PC-3 (cell line): ENCODE data around the gene PVRIG. TPM values are rescaled to one million over a fixed set of nuclear protein-coding genes. Genes with fewer than 3 reads are reported as not detected.
"Not testable (repeated sequence)": the region's sequence is repeated elsewhere in the genome, so short reads cannot be mapped to it uniquely, and the experiment has no call there.

Experiments used
- ATAC-seq: fragments of 200-7000 bp; cut with Tn5 transposase; 2 replicates; pipeline ENCODE4 v1.9.1; 2020; ENCODE audit warnings: mild to moderate bottlenecking, moderate library complexity
- BruUV-seq: library from RNA; stranded (reverse); fragments of 400-500 nt; replicated peaks from 2 replicates; lab custom pipeline; 2021; lab: Mats Ljungman, UMichigan
- CTCF ChIA-PET: fragments of 300-600 bp; sonication (Branson Sonifier 250); formaldehyde crosslinking; loops from one replicate; lab custom pipeline; 2022; ENCODE audit warnings: antibody characterized with exemption; lab: Charles Lee
- POLR2A ChIA-PET: fragments of 300-600 bp; sonication (Branson Sonifier 250); formaldehyde crosslinking; loops from one replicate; lab custom pipeline; 2022; ENCODE audit warnings: antibody characterized with exemption; ENCODE audit not compliant: unreplicated experiment; lab: Charles Lee
- DNase-seq: peaks from one replicate; pipeline ENCODE4 v3.0.0-alpha.2; 2015
- H2AFZ ChIP-seq: fragments of 300-600 bp; sonication (generic); 2 replicates; pipeline ENCODE4 v1.6.0; 2016; ENCODE audit warnings: antibody characterized with exemption, low read length
- H3F3A ChIP-seq: fragments of 300-600 bp; sonication (generic); one replicate; pipeline ENCODE4 v1.6.0; 2017; ENCODE audit warnings: antibody characterized with exemption, low read length, control low read depth, mild to moderate bottlenecking; ENCODE audit not compliant: unreplicated experiment
- H3K27ac ChIP-seq: fragments of 300-600 bp; sonication (generic); 2 replicates; pipeline ENCODE4 v1.5.1; 2016; ENCODE audit warnings: mild to moderate bottlenecking, low read length
- H3K27me3 ChIP-seq: fragments of 300-600 bp; sonication (generic); 2 replicates; pipeline ENCODE4 v1.6.1; 2016; ENCODE audit warnings: low read length, mixed read lengths
- H3K36me3 ChIP-seq: fragments of 300-600 bp; sonication (generic); 2 replicates; pipeline ENCODE4 v1.6.1; 2016; ENCODE audit warnings: low read depth, mixed run types, low read length, mixed read lengths
- H3K4me1 ChIP-seq: fragments of 300-600 bp; sonication (generic); 2 replicates; pipeline ENCODE4 v1.5.1; 2016; ENCODE audit warnings: low read length; ENCODE audit not compliant: insufficient read depth
- H3K4me2 ChIP-seq: fragments of 300-600 bp; sonication (generic); 2 replicates; pipeline ENCODE4 v1.6.0; 2016; ENCODE audit warnings: low read length
- H3K4me3 ChIP-seq: fragments of 300-600 bp; sonication (generic); 2 replicates; pipeline ENCODE4 v1.5.1; 2016; ENCODE audit warnings: mild to moderate bottlenecking, low read length, mixed read lengths
- H3K79me2 ChIP-seq: fragments of 300-600 bp; sonication (generic); 2 replicates; pipeline ENCODE4 v1.6.1; 2017; ENCODE audit warnings: low read length, mixed read lengths
- H3K9ac ChIP-seq: fragments of 300-600 bp; sonication (generic); 2 replicates; pipeline ENCODE4 v1.6.0; 2016; ENCODE audit warnings: mild to moderate bottlenecking, low read length
- H3K9me2 ChIP-seq: fragments of 300-600 bp; sonication (generic); replicated peaks from 2 replicates; pipeline ENCODE4 v1.6.1; 2016; ENCODE audit warnings: mixed run types, low read length, mixed read lengths
- H3K9me3 ChIP-seq: fragments of 300-600 bp; sonication (generic); 2 replicates; pipeline ENCODE4 v1.6.1; 2016; ENCODE audit warnings: low read length, mixed read lengths
- H4K20me1 ChIP-seq: fragments of 300-600 bp; sonication (generic); 2 replicates; pipeline ENCODE4 v1.6.1; 2016; ENCODE audit warnings: low read length, mixed read lengths
- CTCF ChIP-seq: fragments of 300-600 bp; sonication (generic); conservative IDR thresholded peaks from 2 replicates; pipeline ENCODE4 v1.5.1; 2017; ENCODE audit warnings: antibody characterized with exemption, low read depth, mild to moderate bottlenecking, low read length
- EZH2 ChIP-seq: fragments of 300-600 bp; sonication (generic); IDR thresholded peaks from one replicate; pipeline ENCODE4 v1.6.1; 2017; ENCODE audit warnings: antibody characterized with exemption, mild to moderate bottlenecking, low read length; ENCODE audit not compliant: unreplicated experiment
- EZH2phosphoT487 ChIP-seq: fragments of 300-600 bp; sonication (generic); IDR thresholded peaks from 2 replicates; pipeline ENCODE4 v1.6.1; 2018; ENCODE audit warnings: mild to moderate bottlenecking, antibody characterized with exemption, low read length, borderline replicate concordance
- intact Hi-C: fragments of 100-400 bp; cut with micrococcal nuclease; formaldehyde crosslinking; loops from 2 replicates; pipeline ENCODE4 v1.9.0; 2023
- total RNA-seq: library from RNA; depleted of rRNA; stranded (reverse); fragments of >200 nt; gene quantifications from 2 replicates; pipeline ENCODE4 v1.2.3, GENCODE V29; 2014

PVRIG gene
- total RNA-seq, 1 experiment from 2014 or later: not detected

GRCh38 chr7:100266576-100267354, 47.0 kb downstream of the PVRIG start:
- Histone ChIP-seq H3K4me2 (no peak overlapping the region), H3K27me3 (no peaks in the 10 kb centered on the region), H4K20me1 (no peaks in the 10 kb centered on the region), H2AFZ (no peak overlapping the region), H3K36me3 (no peaks in the 10 kb centered on the region), H3K9ac (no peak overlapping the region), H3K4me1 (0 out of 2 replicates have a peak, but pooled peaks cover 12% of the 10 kb centered on the region), H3F3A (no peaks in the 10 kb centered on the region), H3K9me3 (no peaks in the 10 kb centered on the region), H3K4me3 (no peak overlapping the region), H3K79me2 (no peaks in the 10 kb centered on the region), H3K9me2 (no peaks in the 10 kb centered on the region), H3K27ac (no peak overlapping the region)
- CTCF ChIA-PET: no interaction called here
- no peak for DNase-seq
- POLR2A ChIA-PET: no interaction called here
- intact Hi-C loops: no loop called here
- no peak for TF ChIP-seq EZH2phosphoT487
- TF ChIP-seq CTCF: no peak
- TF ChIP-seq EZH2: no peak
- no peak for ATAC-seq
- BruUV-seq: no TSS peak

- Histone ChIP-seq H3K4me1 (0 out of 2 replicates have a peak, but pooled peaks cover 12% of the 10 kb centered on the region), H3K79me2 (no peaks in the 10 kb centered on the region), H3K27me3 (no peaks in the 10 kb centered on the region), H3K9ac (no peak overlapping the region), H3K9me2 (no peaks in the 10 kb centered on the region), H3K4me2 (no peak overlapping the region), H4K20me1 (no peaks in the 10 kb centered on the region), H3K4me3 (no peak overlapping the region), H3F3A (no peaks in the 10 kb centered on the region), H3K36me3 (no peaks in the 10 kb centered on the region), H3K9me3 (no peaks in the 10 kb centered on the region), H3K27ac (no peak overlapping the region), H2AFZ (no peak overlapping the region)
- ChIA-PET POLR2A (no interaction called here), CTCF (no interaction called here)
- TF ChIP-seq EZH2 (no peak), EZH2phosphoT487 (no peak), CTCF (no peak)
- ATAC-seq (no peak), DNase-seq (no peak)
- BruUV-seq: no TSS peak
- intact Hi-C loops: no loop called here
These were observed 47.9 kb downstream of the PVRIG start for GRCh38 chr7:100267648-100268047.

- POLR2A ChIA-PET, H3K4me3 ChIP-seq, H2AFZ ChIP-seq, H3K36me3 ChIP-seq, H4K20me1 ChIP-seq, DNase-seq, H3K4me2 ChIP-seq, BruUV-seq, H3K27me3 ChIP-seq, H3K9me2 ChIP-seq, H3F3A ChIP-seq, H3K27ac ChIP-seq, intact Hi-C loops, CTCF ChIA-PET, H3K9me3 ChIP-seq, ATAC-seq, H3K9ac ChIP-seq, H3K79me2 ChIP-seq: not testable (repeated sequence)
- 0 out of 2 replicates have a peak, but pooled peaks cover 12% of the 10 kb centered on the region for H3K4me1 ChIP-seq
These were observed 49.1 kb downstream of the PVRIG start for GRCh38 chr7:100268882-100269281.

GRCh38 chr7:100269306-100270045, 49.7 kb downstream of the PVRIG start:
- intact Hi-C loops: loop anchor here (10.0 kb wide), 1 partner anchor 75 kb away; no protein-coding TSS in a partner anchor
- H3F3A ChIP-seq, H3K27me3 ChIP-seq, H3K9ac ChIP-seq, DNase-seq, H4K20me1 ChIP-seq, H3K4me3 ChIP-seq, H3K9me2 ChIP-seq, CTCF ChIA-PET, H3K79me2 ChIP-seq, H3K9me3 ChIP-seq, BruUV-seq, H3K27ac ChIP-seq, ATAC-seq, H3K36me3 ChIP-seq, H2AFZ ChIP-seq, POLR2A ChIA-PET: not testable (repeated sequence)
- Histone ChIP-seq H3K4me1 (0 out of 2 replicates have a peak, but pooled peaks cover 12% of the 10 kb centered on the region), H3K4me2 (peak overlapping the region; percentile 84; the same call in 1 of the 2 replicates)
